Astrocyte of the hippocampus (primary cell): ENCODE measurements around the gene CITED1.
A peak's percentile ranks its signal among the peaks of the same experiment; 100 is the strongest.
"Not testable (repeated sequence)": the region's sequence is repeated elsewhere in the genome, so short reads cannot be mapped to it uniquely, and the experiment has no call there.

Source experiments
- DNase-seq: peaks from one replicate; pipeline ENCODE4 v3.0.0; 2011; ENCODE audit warnings: low read depth, low spot score

The CITED1 gene, protein sequence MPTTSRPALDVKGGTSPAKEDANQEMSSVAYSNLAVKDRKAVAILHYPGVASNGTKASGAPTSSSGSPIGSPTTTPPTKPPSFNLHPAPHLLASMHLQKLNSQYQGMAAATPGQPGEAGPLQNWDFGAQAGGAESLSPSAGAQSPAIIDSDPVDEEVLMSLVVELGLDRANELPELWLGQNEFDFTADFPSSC

GRCh38 chrX:72305286-72306084, at the start of gene CITED1:
Gene CITED1 (minus strand): TSS chrX:72305914. CDS start chrX:72302869, 3,045 bp downstream.
- DNase-seq: peak; percentile 28

GRCh38 chrX:72352786-72353185, 47.1 kb upstream of the CITED1 start:
- DNase-seq: no peak

- no peak for DNase-seq
These were observed 46.1 kb upstream of the CITED1 start for GRCh38 chrX:72351606-72352334.

GRCh38 chrX:72349190-72349589, 43.5 kb upstream of the CITED1 start:
- DNase-seq: no peak

DNA sequence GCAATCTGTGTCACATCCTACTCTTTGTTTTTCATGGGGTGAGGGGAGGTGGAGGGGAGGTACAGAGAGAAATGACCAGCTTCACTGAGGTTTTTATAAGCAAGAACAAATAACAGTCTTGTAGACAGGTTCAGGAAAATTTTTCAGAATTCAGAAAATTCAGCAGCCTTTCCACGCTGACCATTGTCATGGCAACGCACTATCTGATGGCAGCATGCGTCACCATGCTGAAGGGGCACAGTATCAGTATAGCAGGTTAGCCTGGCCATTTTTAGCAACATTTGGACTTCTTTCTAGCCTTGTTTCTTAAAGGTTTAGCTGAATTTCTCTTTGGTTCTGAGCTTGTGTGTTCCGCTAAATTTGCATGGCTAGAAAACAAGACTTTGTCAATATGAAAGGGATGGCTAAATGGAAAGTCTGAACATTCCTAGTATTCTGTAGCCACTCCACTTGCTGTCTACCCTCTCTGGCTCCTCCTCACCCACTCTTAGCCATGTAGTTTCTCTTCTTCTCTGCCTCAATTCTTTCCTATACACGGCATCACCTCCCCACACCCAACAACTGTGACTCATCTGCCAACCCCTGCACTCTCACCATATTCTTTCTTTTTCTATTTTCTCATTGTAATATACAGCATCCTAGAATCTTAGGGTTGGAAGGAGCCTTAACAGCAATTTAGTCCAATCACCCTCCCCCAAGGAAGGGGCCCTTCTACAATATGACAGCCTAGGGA, 42.7 kb upstream of the CITED1 start:
- DNase-seq: no peak

- no peak for DNase-seq
These were observed 41.7 kb upstream of the CITED1 start for GRCh38 chrX:72347366-72347765.

- no peak for DNase-seq
These were observed 40.7 kb upstream of the CITED1 start for GRCh38 chrX:72346302-72346949.

- DNase-seq: no peak
These were observed 34.9 kb upstream of the CITED1 start for GRCh38 chrX:72340626-72341025.

GRCh38 chrX:72340041-72340440, 34.3 kb upstream of the CITED1 start:
- no peak for DNase-seq

GRCh38 chrX:72330131-72330530, 24.4 kb upstream of the CITED1 start:
- no peak for DNase-seq

- DNase-seq: no peak
These were observed 21.0 kb upstream of the CITED1 start for GRCh38 chrX:72326605-72327300.

DNA sequence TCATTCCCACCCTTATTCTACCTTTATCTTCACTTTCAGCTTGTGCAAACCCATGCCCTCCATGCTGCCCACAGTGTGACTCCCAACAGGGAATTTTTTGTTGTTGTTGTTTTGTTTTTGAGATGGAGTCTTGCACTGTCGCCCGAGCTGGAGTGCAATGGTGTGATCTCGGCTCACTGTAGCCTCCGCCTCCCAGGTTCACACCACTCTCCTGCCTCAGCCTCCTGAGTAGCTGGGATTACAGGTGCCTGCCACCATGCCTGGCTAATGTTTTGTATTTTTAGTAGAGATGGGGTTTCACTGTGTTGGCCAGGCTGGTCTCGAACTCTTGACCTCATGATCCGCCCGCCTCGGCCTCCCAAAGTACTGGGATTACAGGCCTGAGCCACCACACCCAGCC, 13.9 kb upstream of the CITED1 start:
- not testable (repeated sequence) for DNase-seq

- no peak for DNase-seq
These were observed 11.4 kb upstream of the CITED1 start for GRCh38 chrX:72317139-72317538.

DNA sequence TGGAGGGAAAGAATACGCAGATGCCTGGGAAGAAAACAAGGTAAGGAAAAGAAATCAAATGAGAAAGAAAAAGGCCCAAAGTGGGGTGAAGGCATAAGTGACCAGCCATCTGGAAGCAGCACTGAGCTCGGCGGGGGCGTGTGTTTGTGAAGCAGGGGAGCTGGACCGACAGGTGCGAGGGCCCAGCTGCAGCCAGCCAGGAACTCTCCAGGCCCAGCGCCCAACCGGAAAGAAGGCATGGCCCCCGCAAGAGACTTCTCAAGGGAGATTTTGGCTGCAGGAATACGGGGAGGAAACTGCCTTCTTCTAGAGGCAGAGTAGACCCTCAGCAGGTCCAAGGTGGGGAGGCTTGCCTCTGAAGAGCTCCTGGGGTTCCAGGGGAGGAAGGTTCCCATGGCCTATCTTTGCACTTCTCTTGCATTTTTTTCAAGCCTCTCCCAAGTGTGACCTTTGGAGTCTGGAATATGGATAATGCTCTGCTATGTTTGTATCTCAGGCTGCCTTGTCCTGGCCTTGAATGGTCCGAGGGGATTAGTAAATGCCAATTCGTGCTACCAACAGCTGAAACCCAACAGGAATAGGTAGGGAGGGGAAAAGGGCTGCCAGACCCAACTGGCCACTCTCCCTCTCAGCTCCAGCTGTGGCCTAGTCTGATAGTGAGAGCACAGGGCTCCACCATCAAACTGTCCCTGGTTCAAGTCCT, 10.8 kb upstream of the CITED1 start:
- no peak for DNase-seq

DNA sequence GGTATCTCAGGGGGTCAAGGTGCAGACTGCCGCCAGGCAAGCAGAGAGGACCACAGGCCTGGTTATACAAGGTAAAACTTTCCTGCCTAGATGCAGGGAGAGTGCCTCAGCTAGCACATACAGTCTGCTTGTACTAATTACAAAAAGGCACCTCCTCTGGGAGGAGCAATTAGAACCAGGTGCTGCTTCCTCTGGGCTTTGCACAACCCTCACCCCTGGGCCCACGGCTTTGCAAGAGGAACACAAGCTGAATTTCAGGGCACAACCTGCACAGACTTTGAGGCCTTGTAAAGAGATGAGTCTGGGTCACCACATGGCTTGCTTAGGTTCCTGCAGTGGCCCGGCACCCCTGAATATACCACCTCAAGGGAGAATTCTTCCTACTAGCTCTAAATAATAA, 9.2 kb upstream of the CITED1 start:
- DNase-seq: no peak

DNA sequence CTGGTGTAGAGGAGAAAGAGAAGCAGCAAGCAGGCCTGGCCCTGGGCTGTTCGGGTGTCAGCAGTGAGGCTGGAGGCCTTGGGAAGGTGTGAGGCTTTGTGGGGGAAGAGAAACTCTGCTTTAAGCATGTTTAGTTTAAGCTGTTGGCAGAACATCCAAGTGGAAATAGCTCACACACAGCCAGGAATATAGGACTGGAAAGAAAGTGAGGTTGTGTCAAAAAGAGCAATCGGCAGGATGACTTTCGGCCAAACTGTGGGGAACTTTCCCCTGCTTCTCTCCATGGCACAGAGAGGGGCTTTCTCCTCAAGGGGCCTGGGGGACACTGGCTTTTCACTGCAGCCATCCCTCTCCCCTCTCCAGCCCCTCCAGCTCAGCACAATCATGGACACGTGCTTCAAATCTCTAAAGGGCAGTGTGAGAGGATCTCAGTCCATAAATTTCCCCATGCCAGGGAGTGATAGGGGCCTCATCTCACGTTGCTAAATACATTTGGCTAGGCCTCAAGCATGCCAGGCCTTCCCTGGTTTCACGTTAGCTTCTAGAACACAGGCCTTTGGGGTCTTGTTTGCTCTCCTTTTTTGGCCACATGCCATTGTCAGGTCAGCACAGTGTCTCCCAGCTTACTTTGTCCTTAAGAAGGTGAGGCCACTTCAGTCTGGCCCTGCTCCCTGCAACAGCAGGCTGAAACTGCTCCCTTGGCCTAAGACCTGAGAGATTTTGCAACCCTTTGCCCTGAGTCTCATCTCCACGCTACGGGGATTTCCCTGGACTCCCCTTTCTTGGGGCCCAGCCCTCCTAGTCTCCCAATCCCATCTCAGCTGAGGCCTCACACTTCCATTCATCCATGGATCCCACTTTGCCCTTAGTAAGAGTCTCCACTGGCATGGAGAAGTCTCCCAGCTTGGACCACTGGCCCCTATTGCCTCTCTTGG, 8.3 kb upstream of the CITED1 start:
- no peak for DNase-seq

DNA sequence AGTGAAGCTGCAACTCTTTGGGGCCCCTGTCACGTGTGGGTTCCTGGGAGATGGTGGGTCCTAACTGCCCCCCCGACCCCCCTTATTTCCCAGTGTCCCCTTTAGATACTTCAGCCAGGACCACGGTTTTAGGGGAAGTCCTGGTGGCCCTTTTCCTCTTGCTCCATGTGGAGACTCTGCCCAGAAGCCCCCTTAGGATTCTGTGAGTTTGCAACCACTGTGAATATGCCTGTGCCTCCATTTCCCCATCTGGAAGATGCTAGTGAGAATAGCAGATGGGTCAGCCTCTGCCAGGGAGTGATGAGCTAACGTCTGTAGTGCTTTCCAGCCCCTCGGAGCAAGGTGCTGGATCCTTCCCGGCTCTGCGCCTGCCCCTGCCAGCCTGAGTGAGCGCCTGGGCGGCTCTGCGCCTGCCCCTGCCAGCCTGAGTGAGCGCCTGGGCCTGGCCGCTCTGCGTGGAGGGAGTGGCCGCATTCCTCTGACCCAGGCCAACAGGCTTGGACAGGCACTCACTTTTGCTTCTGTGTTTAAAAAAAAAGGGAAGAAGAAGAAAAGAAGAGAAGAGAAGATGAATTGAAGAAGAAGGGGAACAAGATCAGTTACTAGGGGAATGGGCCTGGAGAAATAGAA, 6.7 kb upstream of the CITED1 start:
- DNase-seq: no peak

GRCh38 chrX:72309297-72310071, 3.8 kb upstream of the CITED1 start:
- peak; percentile 11 for DNase-seq
